Panc1 (cell line): ENCODE data around the gene CHST9. TPM values are rescaled to one million over a fixed set of nuclear protein-coding genes. Genes with fewer than 3 reads are reported as not detected.

ENCODE experiments used
- ATAC-seq: fragments of 200-7000 bp; cut with Tn5 transposase; 2 replicates; pipeline ENCODE4 v1.9.1; 2020; ENCODE audit warnings: mild to moderate bottlenecking, moderate library complexity
- BruUV-seq: library from RNA; stranded (reverse); fragments of 400-500 nt; replicated peaks from 2 replicates; lab custom pipeline; 2021; lab: Mats Ljungman, UMichigan
- CTCF ChIA-PET: fragments of 300-600 bp; sonication (Branson Sonifier 250); formaldehyde crosslinking; loops from one replicate; lab custom pipeline; 2022; ENCODE audit warnings: antibody characterized with exemption; lab: Charles Lee
- POLR2A ChIA-PET: fragments of 300-600 bp; sonication (Branson Sonifier 250); formaldehyde crosslinking; loops from one replicate; lab custom pipeline; 2022; ENCODE audit warnings: antibody characterized with exemption; lab: Charles Lee
- DNase-seq: peaks from one replicate; pipeline ENCODE4 v3.0.0-alpha.2; 2010; ENCODE audit warnings: low read depth, low spot score
- H3K27ac ChIP-seq: 2 replicates; pipeline ENCODE4 v1.5.1; 2011; ENCODE audit warnings: mild to moderate bottlenecking, low read length, inconsistent platforms
- H3K27me3 ChIP-seq: fragments of 200-500 bp; sonication (Bioruptor generic); 2 replicates; pipeline ENCODE4 v1.6.0; 2014; ENCODE audit warnings: low read length, inconsistent platforms; ENCODE audit not compliant: control insufficient read depth, insufficient read depth
- H3K36me3 ChIP-seq: fragments of 200-500 bp; sonication (Bioruptor generic); 2 replicates; pipeline ENCODE4 v1.5.1; 2014; ENCODE audit warnings: inconsistent platforms, mild to moderate bottlenecking, low read length, moderate library complexity; ENCODE audit not compliant: control insufficient read depth, insufficient read depth
- H3K4me1 ChIP-seq: 2 replicates; pipeline ENCODE4 v1.5.1; 2011; ENCODE audit warnings: inconsistent platforms, mild to moderate bottlenecking, low read length, moderate library complexity; ENCODE audit not compliant: control insufficient read depth, insufficient read depth
- H3K4me3 ChIP-seq, 2 experiments: 2 replicates each; pipeline ENCODE4 v1.5.1; 2011 to 2012; ENCODE audit warnings: low read depth in 2 of 2, low read length in 2 of 2, mild to moderate bottlenecking in 2 of 2, inconsistent platforms in 1 of 2, moderate library complexity in 1 of 2
- H3K9me3 ChIP-seq: fragments of 200-500 bp; sonication (Bioruptor generic); 2 replicates; pipeline ENCODE4 v1.5.1; 2014; ENCODE audit warnings: low read depth, mild to moderate bottlenecking, inconsistent platforms, low read length, moderate library complexity; ENCODE audit not compliant: control insufficient read depth, insufficient read depth
- POLR2AphosphoS5 ChIP-seq: IDR thresholded peaks from 2 replicates; pipeline ENCODE4 v1.6.1; 2012; ENCODE audit warnings: mild to moderate bottlenecking, low read depth, low read length, moderate library complexity
- REST ChIP-seq, 2 experiments: IDR thresholded peaks; 2 replicates each; pipeline ENCODE4 v1.6.1; 2011 to 2012; ENCODE audit warnings: low read depth in 2 of 2, control low read depth in 1 of 2, low read length in 1 of 2, mild to moderate bottlenecking in 1 of 2, moderate library complexity in 1 of 2; ENCODE audit not compliant: insufficient read depth in 1 of 2
- SIN3A ChIP-seq: IDR thresholded peaks from 2 replicates; pipeline ENCODE4 v1.6.1; 2012; ENCODE audit warnings: low read depth, mild to moderate bottlenecking, low read length, moderate library complexity, borderline replicate concordance; ENCODE audit not compliant: insufficient read depth
- TCF7L2 ChIP-seq: IDR thresholded peaks from 2 replicates; pipeline ENCODE4 v1.6.1; 2011; ENCODE audit warnings: mild to moderate bottlenecking, low read depth, low read length, inconsistent platforms
- in situ Hi-C: cut with HindIII; loops from 2 replicates; pipeline ENCODE4 v1.10.0; 2016; ENCODE audit warnings: low sequenced_read_pairs, low pct_unique_long_range_greater_than_20kb
- intact Hi-C: fragments of 100-400 bp; cut with micrococcal nuclease; formaldehyde crosslinking; loops from one replicate; pipeline ENCODE4 v1.10.0; 2022; ENCODE audit not compliant: unreplicated experiment
- total RNA-seq: library from RNA; stranded (reverse); gene quantifications from one replicate; pipeline ENCODE4 v1.2.1, GENCODE V29; 2021; ENCODE audit not compliant: unreplicated experiment
- TF ChIP-seq, protein P1 (sequence below): fragments of 450-650 bp; IDR thresholded peaks from 2 replicates; pipeline ENCODE4 v1.5.1; 2017; ENCODE audit warnings: mild to moderate bottlenecking

CHST9 gene
- total RNA-seq, 1 experiment from 2014 or later: 0.05 TPM

GRCh38 chr18:26894426-26894825 is 290.7 kb downstream of the CHST9 start:
- ATAC-seq: no peak
- Histone ChIP-seq H3K27ac (no peak overlapping the region), H3K4me1 (no peaks in the 10 kb centered on the region), H3K9me3 (no peaks in the 10 kb centered on the region), H3K4me3 (no peak overlapping the region), H3K27me3 (no peaks in the 10 kb centered on the region; the same call in 1 of the 2 replicates), H3K36me3 (no peaks in the 10 kb centered on the region)
- no TSS peak for BruUV-seq
- TF ChIP-seq, protein P1, sequence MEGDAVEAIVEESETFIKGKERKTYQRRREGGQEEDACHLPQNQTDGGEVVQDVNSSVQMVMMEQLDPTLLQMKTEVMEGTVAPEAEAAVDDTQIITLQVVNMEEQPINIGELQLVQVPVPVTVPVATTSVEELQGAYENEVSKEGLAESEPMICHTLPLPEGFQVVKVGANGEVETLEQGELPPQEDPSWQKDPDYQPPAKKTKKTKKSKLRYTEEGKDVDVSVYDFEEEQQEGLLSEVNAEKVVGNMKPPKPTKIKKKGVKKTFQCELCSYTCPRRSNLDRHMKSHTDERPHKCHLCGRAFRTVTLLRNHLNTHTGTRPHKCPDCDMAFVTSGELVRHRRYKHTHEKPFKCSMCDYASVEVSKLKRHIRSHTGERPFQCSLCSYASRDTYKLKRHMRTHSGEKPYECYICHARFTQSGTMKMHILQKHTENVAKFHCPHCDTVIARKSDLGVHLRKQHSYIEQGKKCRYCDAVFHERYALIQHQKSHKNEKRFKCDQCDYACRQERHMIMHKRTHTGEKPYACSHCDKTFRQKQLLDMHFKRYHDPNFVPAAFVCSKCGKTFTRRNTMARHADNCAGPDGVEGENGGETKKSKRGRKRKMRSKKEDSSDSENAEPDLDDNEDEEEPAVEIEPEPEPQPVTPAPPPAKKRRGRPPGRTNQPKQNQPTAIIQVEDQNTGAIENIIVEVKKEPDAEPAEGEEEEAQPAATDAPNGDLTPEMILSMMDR: no peak
- TF ChIP-seq SIN3A (no peak), TCF7L2 (no peak), REST (IDR thresholded peaks at IDR 0.05; ENCODE audit: insufficient read depth in 1 of 2, low read depth in 2 of 2, low read length in 1 of 2) (no peak), POLR2AphosphoS5 (no peak)
- DNase-seq: no peak
- ChIA-PET POLR2A (no interaction called here), CTCF (no interaction called here)
- intact Hi-C loops: no loop called here
- in situ Hi-C loops: no loop called here

- CTCF ChIA-PET: no interaction called here
- no TSS peak for BruUV-seq
- Histone ChIP-seq H3K27me3 (no peaks in the 10 kb centered on the region; the same call in 1 of the 2 replicates), H3K27ac (no peak overlapping the region), H3K4me1 (no peaks in the 10 kb centered on the region), H3K9me3 (no peaks in the 10 kb centered on the region), H3K36me3 (no peaks in the 10 kb centered on the region), H3K4me3 (no peak overlapping the region)
- intact Hi-C loops (no loop called here), in situ Hi-C loops (no loop called here)
- no peak for DNase-seq
- TF ChIP-seq POLR2AphosphoS5: no peak
- TF ChIP-seq REST (IDR thresholded peaks at IDR 0.05; ENCODE audit: insufficient read depth in 1 of 2, low read depth in 2 of 2, low read length in 1 of 2): no peak
- no peak for TF ChIP-seq TCF7L2
- no peak for TF ChIP-seq SIN3A
- no peak for ATAC-seq
- POLR2A ChIA-PET: no interaction called here
Observed at GRCh38 chr18:26893996-26894395, 291.1 kb downstream of the CHST9 start.
